ENCODE results near the gene OASL.

OASL gene

GRCh38 chr12:121033625-121034349, 5.3 kb downstream of the OASL start:
- no peak for TF ChIP-seq CTCF (IDR thresholded peaks at IDR 0.05; ENCODE audit: extremely low read depth, insufficient read depth, missing control alignments)
- DNase-seq (ENCODE audit: low spot score): no peak
- in situ Hi-C loops (cut with MboI; ENCODE audit: low pct_unique_long_range_greater_than_20kb, low sequenced_read_pairs, unreplicated experiment): no loop called here

GRCh38 chr12:121030576-121031212, 8.4 kb downstream of the OASL start:
- no peak for DNase-seq (ENCODE audit: low spot score)
- no peak for TF ChIP-seq CTCF (IDR thresholded peaks at IDR 0.05; ENCODE audit: extremely low read depth, insufficient read depth, missing control alignments)
- in situ Hi-C loops (cut with MboI; ENCODE audit: low pct_unique_long_range_greater_than_20kb, low sequenced_read_pairs, unreplicated experiment): no loop called here

GRCh38 chr12:121026274-121027045, 12.6 kb downstream of the OASL start:
- no peak for TF ChIP-seq CTCF (IDR thresholded peaks at IDR 0.05; ENCODE audit: extremely low read depth, insufficient read depth, missing control alignments)
- in situ Hi-C loops (cut with MboI; ENCODE audit: low pct_unique_long_range_greater_than_20kb, low sequenced_read_pairs, unreplicated experiment): no loop called here
- no peak for DNase-seq (ENCODE audit: low spot score)

GRCh38 chr12:121025442-121026226, 13.4 kb downstream of the OASL start:
- TF ChIP-seq CTCF (IDR thresholded peaks at IDR 0.05; ENCODE audit: extremely low read depth, insufficient read depth, missing control alignments): no peak
- in situ Hi-C loops (cut with MboI; ENCODE audit: low pct_unique_long_range_greater_than_20kb, low sequenced_read_pairs, unreplicated experiment): no loop called here
- no peak for DNase-seq (ENCODE audit: low spot score)

- in situ Hi-C loops (cut with MboI; ENCODE audit: low pct_unique_long_range_greater_than_20kb, low sequenced_read_pairs, unreplicated experiment): no loop called here
- DNase-seq (ENCODE audit: low spot score): no peak
- TF ChIP-seq CTCF (IDR thresholded peaks at IDR 0.05; ENCODE audit: extremely low read depth, insufficient read depth, missing control alignments): no peak
Measured at GRCh38 chr12:121023799-121024198, 15.2 kb downstream of the OASL start.

GRCh38 chr12:121022713-121023112, 16.3 kb downstream of the OASL start:
- in situ Hi-C loops (cut with MboI; ENCODE audit: low pct_unique_long_range_greater_than_20kb, low sequenced_read_pairs, unreplicated experiment): no loop called here
- TF ChIP-seq CTCF (IDR thresholded peaks at IDR 0.05; ENCODE audit: extremely low read depth, insufficient read depth, missing control alignments): no peak
- no peak for DNase-seq (ENCODE audit: low spot score)

All from GM13977 (cell line).